GM18517 (cell line): Measurements from ENCODE around the gene CHL1.

Experiments
- ATAC-seq: cut with Tn5 transposase; IDR thresholded peaks from one replicate; pipeline ENCODE4 v1.9.1; 2021; ENCODE audit warnings: mild to moderate bottlenecking, moderate library complexity; ENCODE audit not compliant: unreplicated experiment

The CHL1 gene

GRCh38 chr3:454986-455385 is 258.4 kb downstream of the CHL1 start:
- ATAC-seq = no peak

GRCh38 chr3:458124-458523 is 261.6 kb downstream of the CHL1 start:
- ATAC-seq = no peak

GRCh38 chr3:458653-459310 is 262.2 kb downstream of the CHL1 start:
- ATAC-seq = no peak
